Lung (tissue), 12 donors: Measurements from ENCODE around the gene PDCD4. TPM values are rescaled to one million over a fixed set of nuclear protein-coding genes. Genes with fewer than 3 reads are reported as not detected.

Experiments used
- ATAC-seq: fragments of 200-7000 bp; cut with Tn5 transposase; one replicate; pipeline ENCODE4 v1.9.1; 2020; ENCODE audit warnings: moderate number of reproducible peaks; ENCODE audit not compliant: insufficient read depth, low FRiP score
- DNase-seq, 3 donors: peaks; one replicate each; pipeline ENCODE4 v3.0.0-alpha.2; 2013 to 2017
- H3K27ac ChIP-seq, 2 donors: one replicate each; pipeline ENCODE4 v1.5.1; 2013; ENCODE audit warnings: mild to moderate bottlenecking in 2 of 2, moderate library complexity in 2 of 2, control low read depth in 1 of 2, inconsistent platforms in 1 of 2, low read depth in 1 of 2, low read length in 1 of 2
- H3K27me3 ChIP-seq, 3 donors: one replicate each; pipeline ENCODE4 v1.5.1; 2013; ENCODE audit warnings: low read length in 2 of 3; ENCODE audit not compliant: control insufficient read depth in 3 of 3, insufficient read depth in 3 of 3
- H3K36me3 ChIP-seq, 4 donors: one replicate each; pipeline ENCODE4 v1.5.1; 2013; ENCODE audit warnings: low read length in 4 of 4, mild to moderate bottlenecking in 1 of 4, moderate library complexity in 1 of 4; ENCODE audit not compliant: control insufficient read depth in 4 of 4, insufficient read depth in 4 of 4
- H3K4me1 ChIP-seq, 5 donors: one replicate each; pipeline ENCODE4 v1.5.1; 2013; ENCODE audit warnings: low read length in 5 of 5, mild to moderate bottlenecking in 2 of 5, moderate library complexity in 1 of 5; ENCODE audit not compliant: control insufficient read depth in 5 of 5, insufficient read depth in 5 of 5
- H3K4me3 ChIP-seq: one replicate; pipeline ENCODE4 v1.5.1; 2013; ENCODE audit warnings: mild to moderate bottlenecking, control low read depth, moderate library complexity
- H3K9ac ChIP-seq, 2 donors: one replicate each; pipeline ENCODE4 v1.5.1; 2013; ENCODE audit warnings: low read length in 2 of 2, control low read depth in 1 of 2; ENCODE audit not compliant: insufficient read depth in 1 of 2
- H3K9me3 ChIP-seq, 4 donors: one replicate each; pipeline ENCODE4 v1.5.1; 2013; ENCODE audit warnings: low read length in 3 of 4, mild to moderate bottlenecking in 1 of 4, moderate library complexity in 1 of 4; ENCODE audit not compliant: control insufficient read depth in 4 of 4, insufficient read depth in 3 of 4
- CTCF ChIP-seq: IDR thresholded peaks from 2 replicates; pipeline ENCODE4 v1.5.1; 2012; ENCODE audit warnings: mild to moderate bottlenecking; ENCODE audit errors: control extremely low read depth, extremely low read depth
- WGBS, 2 donors: extraction: QIAGEN DNeasy Blood & Tissue Kit; methylation state at CpG; one replicate each; pipeline ENCODE4 v1.1.7; 2013; 5-methylcytosine and 5-hydroxymethylcytosine counted together
- polyA plus RNA-seq, 2 donors: library from polyadenylated mRNA; stranded (reverse); fragments of 200-250 nt; gene quantifications; one replicate each; pipeline ENCODE4 v1.2.1, GENCODE V29; 2013
- total RNA-seq, 2 donors: library from RNA; depleted of rRNA in 1 of 2; stranded (reverse); fragments of >200 nt in 1 of 2; gene quantifications; one replicate each; pipeline ENCODE4 v1.2.1, GENCODE V29; 2014 to 2021
- donor health status: control.
- donor health status: control.
- donor health status: Bipolar disorder and iron deficiency.
- donor health status: healthy.
- donor health status: DM: yes; HTN: yes; CAD: no.

Gene PDCD4
- total and polyA plus RNA-seq, 4 donors, result 26.7 to 186 (median 33.5) TPM

- TF ChIP-seq CTCF, result no peak
- H3K36me3 ChIP-seq, result no peaks in the 10 kb centered on the region
- peak within 1 kb of the TSS; percentile 99 to 100 for H3K27ac ChIP-seq
- peak; percentile 27 for ATAC-seq
- peak within 1 kb of the TSS; percentile 91 to 99 for H3K9ac ChIP-seq
- no peaks in the 10 kb centered on the region for H3K27me3 ChIP-seq
- no peaks in the 10 kb centered on the region for H3K9me3 ChIP-seq
- WGBS, 2 donors, result 0% methylated on average over 24 to 61 of the region's 61 CpGs
- peaks cover 0 to 26% (median 10%) of the 10 kb centered on the region in 5 donors for H3K4me1 ChIP-seq
- H3K4me3 ChIP-seq, result peak within 1 kb of the TSS; percentile 75
- DNase-seq, result peak in 1 of 3 donors; percentile 100
These were observed 47.7 kb downstream of the PDCD4 start, which contains the start of gene SHOC2 for GRCh38 chr10:110919349-110919931. SHOC2 (plus strand) TSS chr10:110919604; CDS start chr10:110964359, 44,755 bp downstream.

GRCh38 chr10:110919971-110920881, 48.5 kb downstream of the PDCD4 start:
- DNase-seq, result peak; percentile 55 to 72 (median 55)
- Histone ChIP-seq H3K4me1 (peaks cover 0 to 26% (median 10%) of the 10 kb centered on the region in 5 donors), H3K27me3 (no peaks in the 10 kb centered on the region), H3K9ac (peak overlapping the region; percentile 73 to 82), H3K4me3 (peak overlapping the region; percentile 75), H3K9me3 (no peaks in the 10 kb centered on the region), H3K27ac (peak overlapping the region; percentile 94 to 96), H3K36me3 (no peaks in the 10 kb centered on the region)
- no peak for ATAC-seq
- TF ChIP-seq CTCF, result no peak
- WGBS, 2 donors, result 0 to 1% methylated on average over 37 to 44 of the region's 44 CpGs

GRCh38 chr10:110923856-110924493, 52.2 kb downstream of the PDCD4 start:
- ATAC-seq (no peak), DNase-seq (no peak)
- Histone ChIP-seq H3K4me1 (peaks cover 0 to 17% (median 4%) of the 10 kb centered on the region in 5 donors), H3K27me3 (no peaks in the 10 kb centered on the region), H3K9ac (no peak overlapping the region), H3K27ac (no peak overlapping the region), H3K9me3 (no peaks in the 10 kb centered on the region), H3K4me3 (no peak overlapping the region), H3K36me3 (no peaks in the 10 kb centered on the region)
- 45 to 61% methylated on average over 2 of the region's 2 CpGs for WGBS, 2 donors
- no peak for TF ChIP-seq CTCF
